GM21381 (cell line): ENCODE data around the gene OPALIN.

Experiments used
- ATAC-seq: cut with Tn5 transposase; IDR thresholded peaks from one replicate; pipeline ENCODE4 v1.9.1; 2021; ENCODE audit warnings: mild to moderate bottlenecking, moderate library complexity; ENCODE audit not compliant: unreplicated experiment

Gene OPALIN

GRCh38 chr10:96305019-96305418 is 53.8 kb downstream of the OPALIN start:
- ATAC-seq: no peak

DNA sequence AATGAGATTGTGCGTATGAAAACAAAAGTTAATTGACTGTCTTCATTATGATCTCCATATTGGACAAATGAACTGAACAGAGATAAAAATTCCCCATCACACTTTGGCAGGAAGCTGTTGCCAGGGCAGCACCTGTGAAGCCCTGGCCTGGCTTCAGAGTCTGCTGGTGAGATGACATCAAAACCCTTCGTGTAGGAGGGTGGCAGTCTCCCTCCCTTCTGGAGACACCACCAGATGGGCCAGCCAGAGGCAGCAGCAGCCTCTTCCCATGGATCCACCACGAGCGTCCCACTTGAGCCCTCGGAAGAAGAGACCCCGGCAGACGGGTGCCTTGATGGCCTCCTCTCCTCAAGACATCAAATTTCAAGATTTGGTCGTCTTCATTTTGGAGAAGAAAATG is 54.6 kb downstream of the OPALIN start, which contains the start of gene DNTT:
Gene DNTT, plus strand, starts transcription at position 205 of the 400 bp plus-strand sequence. Its CDS starts 64 bp downstream, at position 269.
- no peak for ATAC-seq

DNA sequence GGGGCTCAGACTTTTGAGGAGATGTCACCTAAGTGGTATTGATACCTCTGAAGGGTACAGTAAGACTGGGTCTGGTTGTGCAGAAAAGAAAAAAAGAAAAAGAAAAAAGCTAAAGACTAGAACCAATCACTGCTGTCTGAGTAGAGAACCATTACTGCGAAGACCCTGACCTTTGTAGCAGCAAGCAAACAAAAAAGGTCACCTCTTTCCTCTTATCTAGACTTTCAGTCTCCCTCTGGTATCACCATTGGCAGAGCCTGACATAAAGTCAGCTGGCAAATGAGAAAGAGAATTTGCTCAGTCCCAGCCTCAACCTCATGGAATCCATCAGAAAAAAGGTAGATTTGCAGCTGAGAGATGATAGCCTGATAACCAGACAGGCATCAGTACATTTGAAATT is 57.2 kb downstream of the OPALIN start:
- no peak for ATAC-seq

DNA sequence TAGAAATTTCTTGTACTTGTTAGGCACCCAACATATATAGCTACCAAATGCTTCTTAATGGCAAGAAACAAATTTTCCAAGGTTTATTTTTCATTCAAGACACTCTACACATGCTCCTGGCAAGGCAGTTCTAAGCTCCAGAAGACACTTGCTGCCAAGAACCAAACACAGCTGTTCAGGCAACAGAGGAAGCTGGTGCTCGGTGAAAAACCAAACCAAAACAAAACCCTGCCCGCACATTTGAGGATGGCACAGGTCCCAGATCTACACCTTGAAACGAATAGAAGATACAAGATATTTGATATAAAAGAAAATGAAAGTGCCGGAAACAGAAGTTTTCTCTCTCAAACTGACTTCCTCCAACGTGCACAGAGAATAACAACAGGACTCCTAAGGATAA is 59.4 kb downstream of the OPALIN start:
- no peak for ATAC-seq

DNA sequence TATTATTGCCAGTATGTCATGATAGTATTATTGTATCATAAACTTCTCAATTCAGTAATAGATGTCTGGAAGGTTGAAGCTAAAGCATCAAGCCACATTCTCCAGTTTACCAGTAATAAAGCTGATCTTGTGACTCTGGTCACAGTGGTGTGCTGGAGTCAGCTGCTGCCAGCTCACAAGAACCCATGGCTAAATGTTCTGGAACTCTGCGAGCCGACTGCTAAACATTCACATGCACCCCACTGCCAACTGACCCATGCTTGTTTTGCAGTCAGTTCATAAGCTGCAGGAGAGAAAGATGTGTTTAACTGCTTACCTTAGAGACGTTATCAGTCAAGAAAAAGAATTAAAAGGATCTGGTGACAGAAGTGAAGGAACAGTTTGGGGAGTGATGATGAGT is 60.4 kb downstream of the OPALIN start:
- no peak for ATAC-seq

- ATAC-seq: no peak
These were observed 61.3 kb downstream of the OPALIN start for GRCh38 chr10:96297486-96297885.

DNA sequence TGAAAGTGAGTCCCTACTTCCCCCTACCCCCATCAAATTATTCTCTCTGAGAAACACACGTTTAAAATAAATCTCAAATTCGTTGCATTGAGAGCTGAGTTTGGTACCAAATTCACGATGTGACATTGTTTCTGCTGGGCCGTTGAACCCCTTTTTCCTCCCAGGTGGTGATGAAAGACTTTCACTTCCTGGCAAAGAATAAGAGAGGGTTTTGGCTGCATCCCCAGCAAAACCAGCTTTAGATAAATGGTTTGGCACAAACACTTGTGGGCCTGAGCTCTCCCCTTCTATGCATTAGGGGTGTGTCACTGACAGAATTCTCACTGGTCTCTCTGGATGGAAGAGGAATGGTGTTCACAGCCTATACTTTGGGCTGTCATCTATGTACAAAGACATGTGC is 63.3 kb downstream of the OPALIN start:
- no peak for ATAC-seq
